Choroid plexus epithelial cell (primary cell): ENCODE measurements around the gene OPTN.
"Not testable (repeated sequence)": the region's sequence is repeated elsewhere in the genome, so short reads cannot be mapped to it uniquely, and the experiment has no call there.

Experiments used
- DNase-seq: peaks from one replicate; pipeline ENCODE4 v3.0.0-alpha.2; 2010; ENCODE audit warnings: low read depth
- H3K4me3 ChIP-seq: 2 replicates; pipeline ENCODE4 v1.5.1; 2011; ENCODE audit warnings: low read depth, mild to moderate bottlenecking, control low read depth, low read length, moderate library complexity
- CTCF ChIP-seq: conservative IDR thresholded peaks from 2 replicates; pipeline ENCODE4 v1.5.1; 2011; ENCODE audit warnings: low read depth, mild to moderate bottlenecking, control low read depth, inconsistent platforms, low read length, moderate library complexity

OPTN gene

GRCh38 chr10:13144814-13145213, 44.9 kb downstream of the OPTN start:
- no peak for TF ChIP-seq CTCF
- H3K4me3 ChIP-seq: no peak overlapping the region
- DNase-seq: no peak

- H3K4me3 ChIP-seq: no peak overlapping the region
- no peak for TF ChIP-seq CTCF
- peak; percentile 25 for DNase-seq
These were observed 46.4 kb downstream of the OPTN start for GRCh38 chr10:13146379-13146778.

- DNase-seq: no peak
- no peak for TF ChIP-seq CTCF
- no peak overlapping the region for H3K4me3 ChIP-seq
These were observed 47.2 kb downstream of the OPTN start for GRCh38 chr10:13147161-13147560.

- DNase-seq: no peak
- H3K4me3 ChIP-seq: no peak overlapping the region
- no peak for TF ChIP-seq CTCF
These were observed 52.3 kb downstream of the OPTN start for GRCh38 chr10:13152296-13152695.

- DNase-seq, H3K4me3 ChIP-seq: not testable (repeated sequence)
These were observed 55.9 kb downstream of the OPTN start for GRCh38 chr10:13155860-13156259.

GRCh38 chr10:13158401-13158800, 58.4 kb downstream of the OPTN start:
- H3K4me3 ChIP-seq: peak overlapping the region; percentile 38
- no peak for TF ChIP-seq CTCF
- DNase-seq: no peak

- peak within 1 kb of the TSS; percentile 68 for H3K4me3 ChIP-seq
- TF ChIP-seq CTCF: peak; percentile 85
- DNase-seq: peak; percentile 100
These were observed 61.2 kb downstream of the OPTN start, which contains the start of gene MCM10 for GRCh38 chr10:13160934-13161856. MCM10 (plus strand) TSS chr10:13161558; CDS start chr10:13164203, 2,645 bp downstream.
